DMS53 treated with DMSO at 0.1 percent for 48 hours (cell line): ENCODE results near the gene ATAD2B.
"Not testable (repeated sequence)": the region's sequence is repeated elsewhere in the genome, so short reads cannot be mapped to it uniquely, and the experiment has no call there.

Experiments
- DNase-seq: peaks from one replicate; lab custom pipeline; 2025; ENCODE audit not compliant: unreplicated experiment; lab: John Stamatoyannopoulos, UW

The ATAD2B gene

DNA sequence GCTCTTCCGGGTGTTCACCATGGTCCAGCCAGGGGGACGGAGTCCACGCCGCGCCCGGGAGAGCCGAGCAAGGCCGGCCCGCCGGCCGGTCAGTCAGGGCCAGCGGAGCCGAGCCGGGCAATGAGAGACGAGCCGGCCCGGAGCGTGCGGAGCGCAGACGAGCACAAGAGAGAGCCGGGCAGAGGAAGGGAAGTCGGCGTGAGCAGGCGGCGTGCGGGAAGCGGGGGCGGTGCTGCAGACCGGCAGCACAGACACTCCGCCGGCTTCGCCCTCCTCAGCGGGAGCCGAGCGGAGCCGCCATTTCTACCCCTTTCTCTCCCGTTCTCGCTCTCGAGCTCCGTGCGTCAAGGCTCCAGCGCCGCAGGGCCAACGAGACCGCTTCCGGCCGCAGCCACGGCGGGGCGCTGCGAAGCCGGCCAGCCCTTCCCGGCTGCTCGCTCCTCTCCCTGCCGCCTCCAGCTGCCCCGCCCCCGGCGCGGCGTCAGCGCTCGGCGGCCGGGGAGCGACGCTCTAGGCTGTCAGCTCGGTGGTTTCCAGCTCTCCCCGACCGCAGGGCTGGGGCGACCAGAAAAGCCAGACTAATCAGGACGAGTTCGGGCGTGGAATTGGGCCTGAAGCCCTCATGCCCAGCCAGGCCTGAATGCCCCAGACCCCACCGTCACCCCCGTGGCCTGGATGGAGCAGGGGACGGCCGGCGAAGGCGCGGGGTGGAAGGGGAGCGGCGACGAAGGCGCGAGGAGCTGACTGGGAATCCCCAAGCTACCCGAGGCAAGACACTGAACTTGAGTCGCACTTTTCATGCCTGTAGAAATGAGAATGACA lies at the start of gene ATAD2B:
ATAD2B (minus strand) TSS at position 374 of the 822 bp plus-strand sequence; CDS start at position 21, 353 bp downstream.
- DNase-seq = peak; percentile 80

DNA sequence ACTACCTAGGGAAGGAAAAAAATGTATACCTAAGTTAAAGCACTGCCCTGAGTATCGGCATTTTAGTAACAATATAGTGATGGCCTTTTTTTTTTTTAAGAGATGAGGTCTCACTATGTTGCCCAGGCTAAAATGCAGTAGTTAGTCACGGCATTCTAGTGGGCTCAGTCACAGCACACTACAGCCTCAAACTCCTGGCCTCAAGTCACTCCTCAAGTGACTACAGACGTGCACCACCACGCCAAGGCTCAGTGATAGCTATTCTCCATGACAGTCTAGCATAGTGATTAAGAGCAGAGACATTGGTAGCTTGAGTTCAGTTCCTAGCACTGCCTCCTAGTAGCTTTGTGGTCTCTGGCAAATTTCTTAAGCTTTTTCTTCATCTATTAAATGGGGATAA lies 40.9 kb upstream of the ATAD2B start:
- DNase-seq = no peak

DNA sequence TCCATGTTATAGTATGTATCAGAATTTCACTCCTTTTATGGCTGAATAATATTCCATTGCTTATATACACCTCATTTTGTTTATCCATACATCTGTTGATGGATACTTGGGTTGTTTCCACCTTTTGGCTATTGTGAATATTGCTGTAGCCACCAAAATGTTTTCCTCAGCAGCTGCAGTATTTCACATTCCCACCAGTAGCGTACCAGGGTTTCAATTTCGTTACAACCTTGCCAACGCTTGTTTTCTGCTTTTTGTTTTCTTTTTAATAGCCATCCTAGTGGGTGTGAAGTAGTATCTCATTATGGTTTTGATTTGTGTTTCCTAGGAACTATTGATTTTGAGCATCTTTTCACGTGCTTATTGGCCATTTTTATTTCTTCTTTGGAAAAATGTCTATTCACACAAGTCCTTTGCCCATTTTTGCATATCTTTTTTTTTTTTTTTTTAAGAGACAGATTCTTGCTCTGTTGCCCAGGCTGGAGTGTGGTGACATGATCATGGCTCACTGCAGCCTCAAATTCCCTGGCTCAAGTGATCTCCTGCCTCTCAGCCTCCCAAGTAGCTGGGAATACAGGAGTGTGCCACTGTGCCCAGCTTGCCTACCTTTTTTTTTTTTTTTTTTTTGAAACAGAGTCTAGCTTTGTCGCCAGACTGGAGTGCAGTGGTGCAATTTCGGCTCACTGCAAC lies 27.5 kb upstream of the ATAD2B start:
- no peak for DNase-seq

GRCh38 chr2:23953625-23954024 lies 26.7 kb upstream of the ATAD2B start:
- DNase-seq = no peak

DNA sequence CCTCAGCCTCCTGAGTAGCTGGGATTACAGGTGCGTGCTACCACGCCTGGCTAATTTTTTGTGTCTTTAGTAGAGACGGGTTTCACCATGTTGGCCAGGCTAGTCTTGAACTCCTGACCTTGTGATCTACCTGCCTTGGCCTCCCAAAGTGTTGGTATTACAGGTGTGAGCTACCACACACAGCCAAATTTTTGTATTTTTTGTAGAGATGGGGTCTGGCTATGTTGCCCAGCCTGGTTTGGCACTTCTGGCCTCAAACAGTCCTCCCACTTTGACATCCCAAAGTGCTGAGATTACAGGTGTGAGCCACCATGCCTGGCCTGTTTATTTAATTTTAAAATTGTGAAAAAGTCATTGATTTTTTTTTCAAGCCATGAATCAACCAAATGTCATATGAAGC lies 25.6 kb upstream of the ATAD2B start:
- not testable (repeated sequence) for DNase-seq

- no peak for DNase-seq
Measured at GRCh38 chr2:23947350-23947749, 20.4 kb upstream of the ATAD2B start.

GRCh38 chr2:23944976-23945375 lies 18.1 kb upstream of the ATAD2B start:
- no peak for DNase-seq

DNA sequence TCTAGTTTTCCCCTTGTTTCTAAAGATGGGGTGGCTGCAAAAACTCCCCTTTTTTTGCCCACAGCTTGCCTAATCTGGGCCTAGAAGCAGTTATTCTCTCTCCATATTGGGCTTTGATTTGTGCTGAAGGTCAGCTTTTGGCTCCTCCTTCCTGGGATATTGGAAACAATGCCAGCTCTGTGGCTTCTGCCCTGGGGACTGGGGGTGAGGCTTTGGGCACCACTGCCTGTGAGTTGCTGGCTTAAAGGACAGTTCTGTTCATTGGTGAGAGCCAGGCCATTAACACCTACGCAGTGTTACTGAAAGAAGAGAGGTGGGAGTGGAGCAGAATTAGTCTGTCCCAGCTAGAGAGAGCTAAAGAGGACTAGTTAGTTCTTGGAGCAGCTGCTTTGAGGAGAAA lies 17.6 kb upstream of the ATAD2B start:
- no peak for DNase-seq

- no peak for DNase-seq
Measured at GRCh38 chr2:23943666-23944065, 16.7 kb upstream of the ATAD2B start.

DNA sequence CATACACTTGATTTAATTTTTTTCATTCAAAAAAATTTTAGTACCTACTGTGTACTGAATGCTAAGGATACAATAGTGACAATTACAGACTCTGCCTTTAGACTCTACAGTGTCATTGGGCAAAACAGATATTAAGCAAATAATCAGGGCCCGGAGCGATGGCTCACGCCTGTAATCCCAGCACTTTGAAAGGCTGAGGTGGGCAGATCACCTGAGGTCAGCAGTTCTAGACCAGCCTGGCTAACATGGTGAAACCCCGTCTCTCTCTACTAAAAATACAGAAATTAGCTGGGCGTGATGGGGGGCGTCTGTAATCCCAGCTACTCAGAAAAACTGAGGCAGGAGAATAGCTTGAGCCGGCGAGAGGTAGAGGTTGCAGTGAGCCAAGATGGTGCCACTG lies 14.7 kb upstream of the ATAD2B start:
- DNase-seq = no peak

DNA sequence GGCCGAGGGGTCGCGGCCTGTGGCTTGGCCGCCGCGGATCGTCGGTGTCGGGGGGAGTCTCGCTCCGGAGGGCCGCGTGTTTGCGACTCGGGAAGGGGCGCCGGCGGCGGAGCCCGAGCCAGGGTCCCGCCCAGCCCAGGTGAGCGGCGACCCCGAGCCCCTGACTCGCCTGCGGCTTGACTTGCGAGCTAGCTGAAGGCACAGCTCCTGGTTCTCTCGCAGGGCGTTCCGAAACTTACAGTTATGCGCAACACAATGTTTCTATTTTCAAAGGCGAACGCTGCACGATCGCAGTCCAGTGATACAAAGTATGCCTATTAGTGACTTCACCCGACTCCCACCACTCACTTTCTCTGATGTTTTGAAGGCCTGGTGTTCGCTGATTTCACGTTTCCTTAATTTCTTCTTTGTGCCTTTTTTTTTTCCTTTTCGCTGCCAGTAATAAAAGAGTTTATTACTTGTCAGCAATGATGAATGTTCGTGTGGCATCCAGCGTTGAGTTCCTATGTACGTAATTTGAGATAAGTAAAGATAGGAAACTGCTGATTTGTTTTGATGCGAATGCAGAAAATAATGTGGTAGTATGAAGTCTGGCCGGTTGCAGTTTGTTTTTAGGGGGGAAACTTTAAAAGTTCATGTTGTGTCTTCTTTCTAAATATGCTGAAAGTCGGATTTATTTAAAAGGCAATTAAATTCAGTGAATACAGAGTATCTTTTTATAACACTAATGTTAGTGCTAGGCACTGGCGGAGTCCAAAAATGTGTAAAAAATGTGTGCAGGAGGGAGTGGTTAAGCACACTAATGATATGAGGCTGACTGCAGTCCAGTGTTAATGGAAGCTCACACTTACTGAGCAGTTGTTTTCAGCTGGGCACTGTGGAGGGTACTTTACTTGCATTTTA lies 14.0 kb upstream of the ATAD2B start:
- DNase-seq = no peak

DNA sequence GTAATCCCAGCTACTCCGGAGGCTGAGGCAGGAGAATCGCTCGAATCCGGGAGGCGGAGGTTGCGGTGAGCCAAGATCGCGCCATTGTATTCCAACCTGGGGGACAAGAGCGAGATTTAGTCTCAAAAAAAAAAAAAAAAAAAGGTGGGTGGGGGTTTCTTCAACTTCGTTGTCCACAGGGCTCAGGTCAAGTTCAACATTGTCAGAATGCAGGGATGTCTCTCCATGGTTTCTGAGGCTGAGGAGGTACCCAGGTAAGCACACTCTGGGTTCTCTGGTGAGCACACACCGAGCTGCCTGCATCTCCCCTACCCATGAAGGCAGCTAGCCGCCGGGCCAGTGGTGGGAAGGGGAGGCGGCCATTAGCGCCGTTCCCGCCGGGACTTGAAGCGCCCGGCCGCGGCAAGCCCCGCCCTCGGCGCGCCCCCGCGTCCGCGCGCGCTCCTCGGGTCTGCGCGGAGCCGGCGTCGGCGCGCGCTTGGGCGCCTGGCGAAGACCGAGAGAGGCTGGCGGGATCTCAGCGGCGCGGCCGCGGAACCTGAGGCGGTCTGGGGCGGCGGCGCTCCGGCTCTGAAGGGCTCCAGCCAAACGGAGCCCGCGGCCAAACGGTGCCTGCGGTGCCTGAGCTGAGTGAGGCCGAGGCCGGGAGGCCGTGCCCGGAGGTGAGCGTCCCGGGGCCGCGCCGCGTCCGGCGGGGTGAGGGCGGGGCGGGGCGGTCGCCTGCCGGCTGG lies 13.2 kb upstream of the ATAD2B start, which contains the start of gene UBXN2A:
UBXN2A (plus strand) TSS at position 477 of the 731 bp plus-strand sequence. CDS start 17,852 bp downstream, outside the sequence.
- DNase-seq = peak; percentile 54

DNA sequence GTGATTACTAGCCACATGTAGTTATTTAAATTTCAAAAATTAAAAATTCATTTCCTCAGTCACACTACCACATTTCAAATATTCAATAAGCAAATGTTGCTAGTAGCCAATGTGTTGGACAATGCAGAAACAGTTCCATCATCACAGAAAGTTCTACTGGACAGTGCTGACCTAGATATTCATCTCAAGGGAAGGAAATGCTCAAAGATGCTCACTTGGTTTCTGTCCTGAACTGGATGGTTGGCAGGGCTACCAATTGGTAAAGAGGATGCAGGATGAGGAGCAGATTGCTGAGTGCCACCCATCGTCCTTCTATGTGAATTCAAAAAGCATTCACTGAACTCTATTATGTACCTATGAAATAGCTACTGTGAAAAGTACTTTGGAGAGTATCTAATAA lies 7.3 kb upstream of the ATAD2B start:
- no peak for DNase-seq

DNA sequence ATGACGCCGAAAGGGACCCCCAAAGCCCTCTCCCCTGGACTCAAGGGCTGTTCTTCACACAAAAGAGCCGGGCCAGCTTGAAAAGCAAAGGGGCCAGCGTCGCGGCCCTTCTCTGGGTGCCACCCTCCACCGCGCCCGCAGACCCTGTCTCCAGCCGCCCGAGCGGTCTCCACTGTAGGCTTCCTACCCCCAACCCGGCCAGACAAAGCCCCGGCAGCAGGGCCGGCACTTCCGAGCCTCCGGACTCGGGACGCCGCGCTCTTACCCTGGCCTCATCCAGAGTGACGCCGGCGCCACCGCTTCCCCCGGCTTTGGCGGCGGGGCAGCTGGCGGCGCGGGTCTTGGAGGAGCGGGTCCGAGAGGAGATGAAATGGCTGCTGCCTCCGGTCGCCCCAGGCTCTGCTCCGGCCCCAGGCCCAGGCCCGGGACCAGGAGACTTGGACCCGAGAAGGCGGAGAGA lies 603 bp downstream of the ATAD2B start:
- DNase-seq = no peak

DNA sequence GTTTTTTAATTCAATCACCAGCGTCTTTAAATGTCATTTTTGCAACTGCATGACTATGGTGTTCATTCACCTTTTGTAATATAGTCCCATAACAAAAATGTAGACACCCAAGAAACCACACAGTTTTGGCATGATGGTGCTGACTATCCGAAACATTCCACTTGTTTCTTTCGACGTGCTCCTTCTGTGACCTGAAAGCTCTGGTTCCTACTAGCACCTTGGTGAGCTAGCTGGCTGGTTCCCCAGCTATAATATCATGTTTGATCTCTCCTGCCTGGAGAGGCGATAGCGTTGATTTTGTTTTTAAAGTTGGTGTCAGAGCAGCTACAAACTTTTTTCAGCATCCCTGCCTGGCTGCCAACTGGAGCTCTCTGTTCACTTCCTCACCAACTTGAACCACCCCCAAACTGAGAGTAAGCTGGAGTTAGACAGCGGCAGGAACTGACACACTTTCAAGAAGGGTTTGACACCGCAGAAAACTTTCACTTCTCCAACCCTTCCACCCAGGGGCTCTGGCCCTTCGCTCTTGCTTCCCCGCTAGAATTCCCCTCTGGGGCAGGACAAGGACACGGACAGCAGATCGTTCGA lies 1.1 kb downstream of the ATAD2B start:
- DNase-seq = no peak

DNA sequence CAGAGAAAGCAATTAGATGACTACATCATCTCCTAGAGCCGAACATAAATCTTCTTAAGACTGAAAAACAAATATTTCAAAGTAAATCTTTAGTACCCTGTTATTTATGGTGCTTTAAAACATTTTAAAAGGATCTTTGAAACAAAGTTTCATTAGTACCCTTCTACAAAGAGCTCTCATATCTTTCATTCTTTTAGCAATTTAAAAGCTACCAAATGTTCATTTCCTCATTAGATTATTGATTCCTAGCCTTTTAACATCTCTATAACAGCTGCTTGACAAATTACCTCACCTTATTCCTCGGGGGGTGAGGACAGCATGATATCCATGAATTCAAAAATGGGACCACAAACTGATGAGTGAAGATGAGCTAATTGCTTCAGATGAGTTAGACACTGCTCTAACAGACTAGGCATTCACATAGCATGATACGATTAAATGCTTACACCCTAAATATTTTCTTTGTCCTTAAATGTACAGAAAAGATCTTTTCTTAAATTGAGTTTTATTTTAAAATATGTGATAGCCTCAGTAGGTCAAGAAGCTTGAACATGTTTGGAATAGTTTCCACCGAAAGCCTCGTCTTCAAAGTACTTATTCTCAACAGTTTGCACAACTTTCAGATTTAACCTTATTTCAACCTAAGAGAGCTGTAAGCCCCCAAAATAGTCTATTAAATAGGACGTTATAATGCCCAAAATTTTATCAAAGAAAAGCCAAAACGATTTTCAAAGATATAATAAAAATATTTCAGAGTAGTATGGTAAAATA lies 2.1 kb downstream of the ATAD2B start:
- DNase-seq = no peak

- DNase-seq = no peak
Measured at GRCh38 chr2:23918837-23919489, 8.0 kb downstream of the ATAD2B start.

DNA sequence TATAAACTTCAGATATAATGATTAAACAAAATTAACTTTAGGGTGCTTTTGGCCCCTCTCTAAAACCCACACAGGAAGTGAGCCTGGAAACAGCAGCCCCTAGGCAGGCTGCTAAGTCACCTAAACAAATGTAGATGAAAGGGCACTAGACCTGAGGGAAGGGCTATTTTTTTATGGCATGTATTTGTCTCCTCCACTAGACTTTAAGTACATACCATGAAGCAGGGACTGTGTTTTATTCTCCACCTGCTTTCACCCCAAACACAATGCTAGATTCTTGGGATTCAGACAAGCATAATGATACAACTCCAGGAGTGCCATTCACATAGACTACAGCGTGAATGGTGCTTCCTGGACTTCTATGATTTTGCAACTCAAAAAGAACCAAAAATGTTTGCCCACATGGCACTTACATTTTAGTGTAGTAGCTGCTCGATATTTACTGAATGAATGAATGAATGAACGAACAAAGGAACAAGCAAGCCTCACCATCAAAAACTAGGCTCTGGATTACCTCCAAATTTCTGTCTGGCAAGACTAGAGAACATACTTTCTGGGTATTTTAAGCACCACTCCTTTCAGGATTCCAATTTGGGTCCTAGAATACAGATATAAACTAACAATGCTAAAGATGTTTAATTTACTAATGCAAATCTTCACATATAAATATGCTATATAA lies 10.1 kb downstream of the ATAD2B start:
- DNase-seq = no peak
